ENCODE data around the gene TALDO1.

DNA sequence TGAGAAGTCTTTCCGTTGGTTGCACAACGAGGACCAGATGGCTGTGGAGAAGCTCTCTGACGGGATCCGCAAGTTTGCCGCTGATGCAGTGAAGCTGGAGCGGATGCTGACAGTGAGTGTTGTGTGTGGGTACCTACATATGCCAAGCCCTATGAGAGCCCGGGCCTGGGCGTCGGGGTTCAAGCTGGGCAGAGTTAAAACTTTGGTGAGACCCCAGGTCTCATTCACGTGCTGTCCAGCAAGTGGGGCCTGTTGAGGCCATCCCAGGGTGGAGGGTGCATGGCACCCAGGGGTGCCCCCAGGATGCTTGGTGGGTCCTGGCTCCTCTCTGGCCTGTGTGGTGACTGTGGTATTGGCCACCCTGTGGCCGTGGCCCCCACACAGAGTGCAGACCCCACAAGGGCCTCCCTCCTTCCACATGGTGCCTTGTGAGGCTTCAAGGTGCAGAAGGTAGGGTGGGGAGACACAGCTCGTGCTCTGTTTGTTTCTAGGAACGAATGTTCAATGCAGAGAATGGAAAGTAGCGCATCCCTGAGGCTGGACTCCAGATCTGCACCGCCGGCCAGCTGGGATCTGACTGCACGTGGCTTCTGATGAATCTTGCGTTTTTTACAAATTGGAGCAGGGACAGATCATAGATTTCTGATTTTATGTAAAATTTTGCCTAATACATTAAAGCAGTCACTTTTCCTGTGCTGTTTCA, 17.2 kb downstream of the TALDO1 start:
- TF ChIP-seq, protein P1, sequence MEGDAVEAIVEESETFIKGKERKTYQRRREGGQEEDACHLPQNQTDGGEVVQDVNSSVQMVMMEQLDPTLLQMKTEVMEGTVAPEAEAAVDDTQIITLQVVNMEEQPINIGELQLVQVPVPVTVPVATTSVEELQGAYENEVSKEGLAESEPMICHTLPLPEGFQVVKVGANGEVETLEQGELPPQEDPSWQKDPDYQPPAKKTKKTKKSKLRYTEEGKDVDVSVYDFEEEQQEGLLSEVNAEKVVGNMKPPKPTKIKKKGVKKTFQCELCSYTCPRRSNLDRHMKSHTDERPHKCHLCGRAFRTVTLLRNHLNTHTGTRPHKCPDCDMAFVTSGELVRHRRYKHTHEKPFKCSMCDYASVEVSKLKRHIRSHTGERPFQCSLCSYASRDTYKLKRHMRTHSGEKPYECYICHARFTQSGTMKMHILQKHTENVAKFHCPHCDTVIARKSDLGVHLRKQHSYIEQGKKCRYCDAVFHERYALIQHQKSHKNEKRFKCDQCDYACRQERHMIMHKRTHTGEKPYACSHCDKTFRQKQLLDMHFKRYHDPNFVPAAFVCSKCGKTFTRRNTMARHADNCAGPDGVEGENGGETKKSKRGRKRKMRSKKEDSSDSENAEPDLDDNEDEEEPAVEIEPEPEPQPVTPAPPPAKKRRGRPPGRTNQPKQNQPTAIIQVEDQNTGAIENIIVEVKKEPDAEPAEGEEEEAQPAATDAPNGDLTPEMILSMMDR (conservative IDR thresholded peaks at IDR 0.05 in 1 of 2, IDR thresholded peaks at IDR 0.05 in 1 of 2; ENCODE audit: low read depth in 1 of 2, low read length in 2 of 2), result no peak
- TF ChIP-seq EZH2 (IDR thresholded peaks at IDR 0.05; ENCODE audit: low read length, missing control alignments), result no peak
